PC-3 (cell line): ENCODE data around the gene UGT1A9. TPM values are rescaled to one million over a fixed set of nuclear protein-coding genes. Genes with fewer than 3 reads are reported as not detected.

ENCODE experiments used
- ATAC-seq: fragments of 200-7000 bp; cut with Tn5 transposase; 2 replicates; pipeline ENCODE4 v1.9.1; 2020; ENCODE audit warnings: mild to moderate bottlenecking, moderate library complexity
- BruUV-seq: library from RNA; stranded (reverse); fragments of 400-500 nt; replicated peaks from 2 replicates; lab custom pipeline; 2021; lab: Mats Ljungman, UMichigan
- CTCF ChIA-PET: fragments of 300-600 bp; sonication (Branson Sonifier 250); formaldehyde crosslinking; loops from one replicate; lab custom pipeline; 2022; ENCODE audit warnings: antibody characterized with exemption; lab: Charles Lee
- POLR2A ChIA-PET: fragments of 300-600 bp; sonication (Branson Sonifier 250); formaldehyde crosslinking; loops from one replicate; lab custom pipeline; 2022; ENCODE audit warnings: antibody characterized with exemption; ENCODE audit not compliant: unreplicated experiment; lab: Charles Lee
- DNase-seq: peaks from one replicate; pipeline ENCODE4 v3.0.0-alpha.2; 2015
- H2AFZ ChIP-seq: fragments of 300-600 bp; sonication (generic); 2 replicates; pipeline ENCODE4 v1.6.0; 2016; ENCODE audit warnings: antibody characterized with exemption, low read length
- H3F3A ChIP-seq: fragments of 300-600 bp; sonication (generic); one replicate; pipeline ENCODE4 v1.6.0; 2017; ENCODE audit warnings: antibody characterized with exemption, low read length, control low read depth, mild to moderate bottlenecking; ENCODE audit not compliant: unreplicated experiment
- H3K27ac ChIP-seq: fragments of 300-600 bp; sonication (generic); 2 replicates; pipeline ENCODE4 v1.5.1; 2016; ENCODE audit warnings: mild to moderate bottlenecking, low read length
- H3K27me3 ChIP-seq: fragments of 300-600 bp; sonication (generic); 2 replicates; pipeline ENCODE4 v1.6.1; 2016; ENCODE audit warnings: low read length, mixed read lengths
- H3K36me3 ChIP-seq: fragments of 300-600 bp; sonication (generic); 2 replicates; pipeline ENCODE4 v1.6.1; 2016; ENCODE audit warnings: low read depth, mixed run types, low read length, mixed read lengths
- H3K4me1 ChIP-seq: fragments of 300-600 bp; sonication (generic); 2 replicates; pipeline ENCODE4 v1.5.1; 2016; ENCODE audit warnings: low read length; ENCODE audit not compliant: insufficient read depth
- H3K4me2 ChIP-seq: fragments of 300-600 bp; sonication (generic); 2 replicates; pipeline ENCODE4 v1.6.0; 2016; ENCODE audit warnings: low read length
- H3K4me3 ChIP-seq: fragments of 300-600 bp; sonication (generic); 2 replicates; pipeline ENCODE4 v1.5.1; 2016; ENCODE audit warnings: mild to moderate bottlenecking, low read length, mixed read lengths
- H3K79me2 ChIP-seq: fragments of 300-600 bp; sonication (generic); 2 replicates; pipeline ENCODE4 v1.6.1; 2017; ENCODE audit warnings: low read length, mixed read lengths
- H3K9ac ChIP-seq: fragments of 300-600 bp; sonication (generic); 2 replicates; pipeline ENCODE4 v1.6.0; 2016; ENCODE audit warnings: mild to moderate bottlenecking, low read length
- H3K9me2 ChIP-seq: fragments of 300-600 bp; sonication (generic); replicated peaks from 2 replicates; pipeline ENCODE4 v1.6.1; 2016; ENCODE audit warnings: mixed run types, low read length, mixed read lengths
- H3K9me3 ChIP-seq: fragments of 300-600 bp; sonication (generic); 2 replicates; pipeline ENCODE4 v1.6.1; 2016; ENCODE audit warnings: low read length, mixed read lengths
- H4K20me1 ChIP-seq: fragments of 300-600 bp; sonication (generic); 2 replicates; pipeline ENCODE4 v1.6.1; 2016; ENCODE audit warnings: low read length, mixed read lengths
- EZH2 ChIP-seq: fragments of 300-600 bp; sonication (generic); IDR thresholded peaks from one replicate; pipeline ENCODE4 v1.6.1; 2017; ENCODE audit warnings: antibody characterized with exemption, mild to moderate bottlenecking, low read length; ENCODE audit not compliant: unreplicated experiment
- EZH2phosphoT487 ChIP-seq: fragments of 300-600 bp; sonication (generic); IDR thresholded peaks from 2 replicates; pipeline ENCODE4 v1.6.1; 2018; ENCODE audit warnings: mild to moderate bottlenecking, antibody characterized with exemption, low read length, borderline replicate concordance
- intact Hi-C: fragments of 100-400 bp; cut with micrococcal nuclease; formaldehyde crosslinking; loops from 2 replicates; pipeline ENCODE4 v1.9.0; 2023
- total RNA-seq: library from RNA; depleted of rRNA; stranded (reverse); fragments of >200 nt; gene quantifications from 2 replicates; pipeline ENCODE4 v1.2.3, GENCODE V29; 2014
- TF ChIP-seq, protein P1 (sequence below): fragments of 300-600 bp; sonication (generic); conservative IDR thresholded peaks from 2 replicates; pipeline ENCODE4 v1.5.1; 2017; ENCODE audit warnings: antibody characterized with exemption, low read depth, mild to moderate bottlenecking, low read length

Gene UGT1A9
- total RNA-seq, 1 experiment from 2014 or later: not detected

DNA sequence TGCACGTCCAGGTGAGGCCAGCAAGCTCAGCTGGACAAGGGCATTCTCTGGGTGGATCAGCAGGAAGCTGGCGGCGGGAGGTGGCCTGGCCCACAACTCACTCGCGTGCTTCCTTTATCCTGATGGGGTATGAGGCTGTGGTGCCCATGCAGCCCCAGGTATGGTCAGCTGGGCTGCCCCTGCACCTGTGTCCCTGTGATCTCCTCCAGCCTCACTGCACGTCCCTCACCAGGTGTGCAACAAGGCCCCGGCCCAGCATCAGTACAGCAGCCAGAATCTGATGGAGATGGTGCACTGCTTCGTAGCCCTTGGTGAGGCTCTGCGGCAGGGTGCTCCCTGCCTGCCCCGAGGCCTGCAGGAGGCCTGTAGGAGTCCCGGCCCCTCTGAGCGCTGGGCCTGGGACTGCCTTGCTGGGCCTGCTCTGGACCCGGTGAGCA, 124.1 kb downstream of the UGT1A9 start:
- Histone ChIP-seq H3K27ac (no peak overlapping the region), H3K27me3 (no peaks in the 10 kb centered on the region), H3K9me3 (no peaks in the 10 kb centered on the region), H3K4me1 (no peaks in the 10 kb centered on the region), H3K36me3 (no peaks in the 10 kb centered on the region), H3K4me2 (no peak overlapping the region), H4K20me1 (no peaks in the 10 kb centered on the region), H2AFZ (no peak overlapping the region), H3F3A (no peaks in the 10 kb centered on the region), H3K9ac (no peak overlapping the region), H3K79me2 (no peaks in the 10 kb centered on the region), H3K9me2 (no peaks in the 10 kb centered on the region), H3K4me3 (no peak overlapping the region)
- TF ChIP-seq EZH2phosphoT487 (no peak), EZH2 (no peak)
- TF ChIP-seq, protein P1, sequence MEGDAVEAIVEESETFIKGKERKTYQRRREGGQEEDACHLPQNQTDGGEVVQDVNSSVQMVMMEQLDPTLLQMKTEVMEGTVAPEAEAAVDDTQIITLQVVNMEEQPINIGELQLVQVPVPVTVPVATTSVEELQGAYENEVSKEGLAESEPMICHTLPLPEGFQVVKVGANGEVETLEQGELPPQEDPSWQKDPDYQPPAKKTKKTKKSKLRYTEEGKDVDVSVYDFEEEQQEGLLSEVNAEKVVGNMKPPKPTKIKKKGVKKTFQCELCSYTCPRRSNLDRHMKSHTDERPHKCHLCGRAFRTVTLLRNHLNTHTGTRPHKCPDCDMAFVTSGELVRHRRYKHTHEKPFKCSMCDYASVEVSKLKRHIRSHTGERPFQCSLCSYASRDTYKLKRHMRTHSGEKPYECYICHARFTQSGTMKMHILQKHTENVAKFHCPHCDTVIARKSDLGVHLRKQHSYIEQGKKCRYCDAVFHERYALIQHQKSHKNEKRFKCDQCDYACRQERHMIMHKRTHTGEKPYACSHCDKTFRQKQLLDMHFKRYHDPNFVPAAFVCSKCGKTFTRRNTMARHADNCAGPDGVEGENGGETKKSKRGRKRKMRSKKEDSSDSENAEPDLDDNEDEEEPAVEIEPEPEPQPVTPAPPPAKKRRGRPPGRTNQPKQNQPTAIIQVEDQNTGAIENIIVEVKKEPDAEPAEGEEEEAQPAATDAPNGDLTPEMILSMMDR: no peak
- ChIA-PET CTCF (no interaction called here), POLR2A (no interaction called here)
- DNase-seq (no peak), ATAC-seq (no peak)
- BruUV-seq: no TSS peak
- intact Hi-C loops: no loop called here

GRCh38 chr2:233796254-233796653, 124.6 kb downstream of the UGT1A9 start:
- no peak for DNase-seq
- Histone ChIP-seq H2AFZ (no peak overlapping the region), H3K79me2 (no peaks in the 10 kb centered on the region), H3K4me1 (peaks cover 4% of the 10 kb centered on the region; the same call in 1 of the 2 replicates), H3K36me3 (no peaks in the 10 kb centered on the region), H4K20me1 (no peaks in the 10 kb centered on the region), H3K9ac (no peak overlapping the region), H3F3A (no peaks in the 10 kb centered on the region), H3K4me2 (no peak overlapping the region), H3K4me3 (no peak overlapping the region), H3K27me3 (no peaks in the 10 kb centered on the region), H3K9me3 (no peaks in the 10 kb centered on the region), H3K9me2 (no peaks in the 10 kb centered on the region), H3K27ac (no peak overlapping the region)
- ChIA-PET POLR2A (no interaction called here), CTCF (no interaction called here)
- BruUV-seq: no TSS peak
- no peak for ATAC-seq
- intact Hi-C loops: no loop called here
- TF ChIP-seq EZH2 (no peak), EZH2phosphoT487 (no peak)
- TF ChIP-seq, protein P1: no peak

DNA sequence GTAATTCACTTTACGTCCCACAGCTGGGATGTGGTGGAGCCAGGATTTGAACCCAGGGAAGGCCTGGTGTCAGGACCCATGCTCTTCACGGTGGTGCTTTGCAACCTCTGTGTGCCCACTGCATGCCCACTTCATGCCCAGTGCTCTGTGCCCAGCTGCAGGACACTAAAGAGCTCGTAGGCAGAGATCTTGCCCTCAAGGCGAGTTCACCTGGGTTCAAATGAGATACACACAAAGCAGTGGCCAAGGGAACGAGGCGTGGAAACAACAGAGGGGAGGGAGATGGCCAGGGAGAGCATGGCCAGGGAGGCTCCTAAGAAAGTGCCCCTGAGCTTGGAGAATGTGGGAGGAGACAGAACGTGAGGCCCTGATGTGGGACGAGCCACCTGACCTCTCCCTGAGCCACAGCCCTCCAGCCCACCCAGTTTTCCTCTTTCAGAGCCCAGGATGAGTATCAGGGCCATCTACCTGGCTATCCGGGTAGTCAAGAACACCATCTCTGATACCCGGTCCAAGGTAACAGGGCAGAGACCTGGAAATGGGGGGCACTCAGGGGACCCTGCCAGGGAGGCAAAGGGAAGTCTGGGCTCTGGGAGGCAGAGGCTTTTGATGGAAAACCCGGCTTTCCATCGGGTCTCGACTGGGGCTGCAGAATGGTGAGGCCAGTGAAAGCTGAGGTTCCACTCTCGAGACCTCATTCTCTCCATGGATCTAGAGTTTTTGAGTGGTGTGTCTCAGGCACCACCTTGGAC, 126.8 kb downstream of the UGT1A9 start:
- ATAC-seq: no peak
- Histone ChIP-seq H3K9ac (no peak overlapping the region), H3K4me3 (no peak overlapping the region), H3K79me2 (no peaks in the 10 kb centered on the region), H3K4me1 (peaks cover 5% of the 10 kb centered on the region; the same call in 1 of the 2 replicates), H3K9me3 (no peaks in the 10 kb centered on the region), H3K36me3 (no peaks in the 10 kb centered on the region), H2AFZ (no peak overlapping the region), H4K20me1 (no peaks in the 10 kb centered on the region), H3K27me3 (no peaks in the 10 kb centered on the region), H3K27ac (no peak overlapping the region), H3K9me2 (no peaks in the 10 kb centered on the region), H3F3A (no peaks in the 10 kb centered on the region), H3K4me2 (no peak overlapping the region)
- intact Hi-C loops: no loop called here
- no peak for DNase-seq
- POLR2A ChIA-PET: no interaction called here
- no TSS peak for BruUV-seq
- TF ChIP-seq, protein P1: no peak
- TF ChIP-seq EZH2phosphoT487: no peak
- TF ChIP-seq EZH2: no peak
- CTCF ChIA-PET: no interaction called here
